ENCODE results near the gene GRK1.

Gene GRK1

GRCh38 chr13:113758651-113759524 is 91.9 kb downstream of the GRK1 start, which contains the start of gene TMEM255B:
TSS of gene TMEM255B (plus strand) at chr13:113759226. CDS start at chr13:113759270, 44 bp downstream.
- DNase-seq (ENCODE audit: low spot score) = peak; percentile 63

- peak; percentile 6 for DNase-seq (ENCODE audit: low spot score)
Observed at GRCh38 chr13:113759525-113760137, 92.6 kb downstream of the GRK1 start.

- no peak for DNase-seq (ENCODE audit: low spot score)
Observed at GRCh38 chr13:113761136-113761535, 94.1 kb downstream of the GRK1 start.

GRCh38 chr13:113762075-113762474 is 95.1 kb downstream of the GRK1 start:
- no peak for DNase-seq (ENCODE audit: low spot score)

GRCh38 chr13:113762538-113762937 is 95.5 kb downstream of the GRK1 start:
- no peak for DNase-seq (ENCODE audit: low spot score)

GRCh38 chr13:113763254-113763653 is 96.2 kb downstream of the GRK1 start:
- DNase-seq (ENCODE audit: low spot score) = no peak

GRCh38 chr13:113763961-113764792 is 97.2 kb downstream of the GRK1 start:
- DNase-seq (ENCODE audit: low spot score) = no peak

- no peak for DNase-seq (ENCODE audit: low spot score)
Observed at GRCh38 chr13:113764793-113765563, 98.0 kb downstream of the GRK1 start.

- no peak for DNase-seq (ENCODE audit: low spot score)
Observed at GRCh38 chr13:113765564-113765910, 98.5 kb downstream of the GRK1 start.

GRCh38 chr13:113766035-113766800 is 99.2 kb downstream of the GRK1 start:
- no peak for DNase-seq (ENCODE audit: low spot score)

- DNase-seq (ENCODE audit: low spot score) = no peak
Observed at GRCh38 chr13:113767366-113767765, 100.3 kb downstream of the GRK1 start.

GRCh38 chr13:113768018-113768905 is 101.2 kb downstream of the GRK1 start:
- no peak for DNase-seq (ENCODE audit: low spot score)

- no peak for DNase-seq (ENCODE audit: low spot score)
Observed at GRCh38 chr13:113769106-113769505, 102.1 kb downstream of the GRK1 start.

- DNase-seq (ENCODE audit: low spot score) = no peak
Observed at GRCh38 chr13:113769881-113770280, 102.9 kb downstream of the GRK1 start.

- no peak for DNase-seq (ENCODE audit: low spot score)
Observed at GRCh38 chr13:113770441-113770840, 103.4 kb downstream of the GRK1 start.

- DNase-seq (ENCODE audit: low spot score) = no peak
Observed at GRCh38 chr13:113770937-113771336, 103.9 kb downstream of the GRK1 start.

- DNase-seq (ENCODE audit: low spot score) = no peak
Observed at GRCh38 chr13:113771709-113772331, 104.8 kb downstream of the GRK1 start.

GRCh38 chr13:113774177-113775107 is 107.4 kb downstream of the GRK1 start:
- DNase-seq (ENCODE audit: low spot score) = no peak

All from globus pallidus (tissue), 1 donor.